Uterus (tissue), 2 donors: ENCODE results near the gene RNPS1.

ENCODE experiments used
- POLR2A ChIP-seq, 2 donors: fragments of 450-650 bp; IDR thresholded peaks; one replicate each; pipeline ENCODE4 v1.6.1; 2016; ENCODE audit warnings: antibody characterized with exemption in 2 of 2, mild to moderate bottlenecking in 1 of 2, moderate library complexity in 1 of 2
- TF ChIP-seq, protein P1 (sequence below), 4 experiments: fragments of 200-600 bp in 2 of 4; fragments of 450-650 bp in 2 of 4; sonication (generic) in 2 of 4; IDR thresholded peaks; one replicate each; pipeline ENCODE4 v1.5.1; 2016 to 2019; ENCODE audit warnings: antibody characterized with exemption in 4 of 4, mild to moderate bottlenecking in 2 of 4, moderate library complexity in 1 of 4

GRCh38 chr16:2229091-2229490, 38.8 kb downstream of the RNPS1 start:
- TF ChIP-seq, protein P1, sequence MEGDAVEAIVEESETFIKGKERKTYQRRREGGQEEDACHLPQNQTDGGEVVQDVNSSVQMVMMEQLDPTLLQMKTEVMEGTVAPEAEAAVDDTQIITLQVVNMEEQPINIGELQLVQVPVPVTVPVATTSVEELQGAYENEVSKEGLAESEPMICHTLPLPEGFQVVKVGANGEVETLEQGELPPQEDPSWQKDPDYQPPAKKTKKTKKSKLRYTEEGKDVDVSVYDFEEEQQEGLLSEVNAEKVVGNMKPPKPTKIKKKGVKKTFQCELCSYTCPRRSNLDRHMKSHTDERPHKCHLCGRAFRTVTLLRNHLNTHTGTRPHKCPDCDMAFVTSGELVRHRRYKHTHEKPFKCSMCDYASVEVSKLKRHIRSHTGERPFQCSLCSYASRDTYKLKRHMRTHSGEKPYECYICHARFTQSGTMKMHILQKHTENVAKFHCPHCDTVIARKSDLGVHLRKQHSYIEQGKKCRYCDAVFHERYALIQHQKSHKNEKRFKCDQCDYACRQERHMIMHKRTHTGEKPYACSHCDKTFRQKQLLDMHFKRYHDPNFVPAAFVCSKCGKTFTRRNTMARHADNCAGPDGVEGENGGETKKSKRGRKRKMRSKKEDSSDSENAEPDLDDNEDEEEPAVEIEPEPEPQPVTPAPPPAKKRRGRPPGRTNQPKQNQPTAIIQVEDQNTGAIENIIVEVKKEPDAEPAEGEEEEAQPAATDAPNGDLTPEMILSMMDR (IDR thresholded peaks at IDR 0.05) = no peak
- no peak for TF ChIP-seq POLR2A (IDR thresholded peaks at IDR 0.05)
